MM.1S (cell line): Measurements from ENCODE around the gene DYNC1I2.

Source experiments
- DNase-seq: peaks from one replicate; pipeline ENCODE4 v3.0.0-alpha.2; 2015
- H2AFZ ChIP-seq: fragments of 300-600 bp; sonication (generic); 2 replicates; pipeline ENCODE4 v1.6.0; 2016; ENCODE audit warnings: antibody characterized with exemption, low read length
- H3F3A ChIP-seq: fragments of 300-600 bp; sonication (generic); 2 replicates; pipeline ENCODE4 v1.6.1; 2016; ENCODE audit warnings: mild to moderate bottlenecking, antibody characterized with exemption, low read length, moderate library complexity, mixed read lengths; ENCODE audit not compliant: insufficient read depth
- H3K27ac ChIP-seq: fragments of 300-600 bp; sonication (generic); 2 replicates; pipeline ENCODE4 v1.5.1; 2016; ENCODE audit warnings: mild to moderate bottlenecking, low read length
- H3K27me3 ChIP-seq: fragments of 300-600 bp; sonication (generic); replicated peaks from 2 replicates; pipeline ENCODE4 v1.6.0; 2016; ENCODE audit warnings: low read length; ENCODE audit not compliant: insufficient read depth
- H3K36me3 ChIP-seq: fragments of 300-600 bp; sonication (generic); replicated peaks from 2 replicates; pipeline ENCODE4 v1.6.1; 2016; ENCODE audit warnings: mild to moderate bottlenecking, low read length, mixed read lengths; ENCODE audit not compliant: insufficient read depth
- H3K4me1 ChIP-seq: fragments of 300-600 bp; sonication (generic); 2 replicates; pipeline ENCODE4 v1.6.1; 2016; ENCODE audit warnings: low read length, mixed read lengths
- H3K4me2 ChIP-seq: fragments of 300-600 bp; sonication (generic); 2 replicates; pipeline ENCODE4 v1.6.0; 2016; ENCODE audit warnings: low read depth, low read length
- H3K4me3 ChIP-seq: fragments of 300-600 bp; sonication (generic); 2 replicates; pipeline ENCODE4 v1.5.1; 2016; ENCODE audit warnings: low read length, mixed read lengths
- H3K79me2 ChIP-seq: fragments of 300-600 bp; sonication (generic); 2 replicates; pipeline ENCODE4 v1.6.1; 2016; ENCODE audit warnings: mixed run types, low read length, mixed read lengths
- H3K9ac ChIP-seq: fragments of 300-600 bp; sonication (generic); 2 replicates; pipeline ENCODE4 v1.6.1; 2016; ENCODE audit warnings: low read length, mixed read lengths
- H3K9me2 ChIP-seq: fragments of 300-600 bp; sonication (generic); replicated peaks from 2 replicates; pipeline ENCODE4 v1.6.1; 2016; ENCODE audit warnings: mild to moderate bottlenecking, low read length, mixed read lengths; ENCODE audit not compliant: insufficient read depth
- H3K9me3 ChIP-seq: fragments of 300-600 bp; sonication (generic); replicated peaks from 2 replicates; pipeline ENCODE4 v1.6.1; 2016; ENCODE audit warnings: mild to moderate bottlenecking, low read length, mixed read lengths; ENCODE audit not compliant: insufficient read depth
- H4K20me1 ChIP-seq: fragments of 300-600 bp; sonication (generic); 2 replicates; pipeline ENCODE4 v1.6.1; 2016; ENCODE audit warnings: mild to moderate bottlenecking, low read length, moderate library complexity, mixed read lengths; ENCODE audit not compliant: insufficient read depth
- EZH2 ChIP-seq: fragments of 300-600 bp; sonication (generic); optimal IDR thresholded peaks from 2 replicates; pipeline ENCODE3; 2017; ENCODE audit warnings: low read depth, mild to moderate bottlenecking, antibody characterized with exemption, low read length, mixed read lengths
- EZH2phosphoT487 ChIP-seq: fragments of 300-600 bp; sonication (generic); IDR thresholded peaks from 2 replicates; pipeline ENCODE4 v1.6.1; 2018; ENCODE audit warnings: antibody characterized with exemption, low read length
- TF ChIP-seq, protein P1 (sequence below): fragments of 300-600 bp; sonication (generic); IDR thresholded peaks from 2 replicates; pipeline ENCODE4 v1.5.1; 2016; ENCODE audit warnings: antibody characterized with exemption, low read length, mixed read lengths

Gene DYNC1I2

DNA sequence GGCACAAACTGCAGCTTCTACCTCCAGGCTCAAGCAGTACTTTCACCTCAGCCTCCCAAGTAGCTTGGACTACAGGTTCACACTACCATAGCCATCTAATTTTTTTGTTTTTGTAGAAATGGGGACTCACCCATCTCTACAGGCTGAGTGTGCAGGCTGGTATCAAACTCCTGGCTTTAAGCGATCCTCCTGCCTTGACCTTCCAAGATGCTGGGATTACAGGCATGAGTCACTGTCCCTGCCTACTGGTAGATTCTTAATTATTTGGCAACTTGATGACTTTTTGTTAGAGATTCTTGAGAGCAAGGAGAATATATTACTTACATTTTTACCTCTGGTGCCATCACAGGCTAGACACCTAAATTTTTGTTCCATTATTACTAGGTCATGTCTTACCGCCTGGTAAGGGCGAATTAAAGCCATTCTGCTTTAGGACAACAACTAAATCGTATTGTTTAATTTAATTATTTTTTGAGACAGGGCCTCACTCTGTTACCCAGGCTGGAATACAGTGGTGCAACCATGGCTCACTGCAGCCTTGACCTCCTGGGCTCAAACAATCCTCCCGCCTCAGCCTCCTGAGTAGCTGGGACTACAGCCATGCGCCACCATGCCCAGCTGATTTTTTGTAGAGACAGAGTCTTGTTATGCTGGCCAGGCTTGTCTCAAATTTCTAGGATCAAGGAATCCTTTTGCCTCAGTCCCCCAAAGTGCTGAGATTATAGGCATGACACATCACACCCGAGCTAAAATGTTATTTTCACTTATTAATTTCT, 15.7 kb downstream of the DYNC1I2 start:
- H3F3A ChIP-seq = no peaks in the 10 kb centered on the region
- H3K36me3 ChIP-seq = no peaks in the 10 kb centered on the region; the same call in 1 of the 2 replicates
- H3K9ac ChIP-seq = no peak overlapping the region
- no peak overlapping the region for H3K4me2 ChIP-seq
- peaks cover 4% of the 10 kb centered on the region; the same call in 1 of the 2 replicates for H3K79me2 ChIP-seq
- H3K27ac ChIP-seq = no peak overlapping the region
- no peaks in the 10 kb centered on the region for H3K9me3 ChIP-seq
- H2AFZ ChIP-seq = no peak overlapping the region
- H3K27me3 ChIP-seq = no peaks in the 10 kb centered on the region
- no peaks in the 10 kb centered on the region for H4K20me1 ChIP-seq
- no peaks in the 10 kb centered on the region for H3K4me1 ChIP-seq
- no peak overlapping the region for H3K4me3 ChIP-seq
- no peak for DNase-seq
- no peaks in the 10 kb centered on the region for H3K9me2 ChIP-seq
- TF ChIP-seq, protein P1, sequence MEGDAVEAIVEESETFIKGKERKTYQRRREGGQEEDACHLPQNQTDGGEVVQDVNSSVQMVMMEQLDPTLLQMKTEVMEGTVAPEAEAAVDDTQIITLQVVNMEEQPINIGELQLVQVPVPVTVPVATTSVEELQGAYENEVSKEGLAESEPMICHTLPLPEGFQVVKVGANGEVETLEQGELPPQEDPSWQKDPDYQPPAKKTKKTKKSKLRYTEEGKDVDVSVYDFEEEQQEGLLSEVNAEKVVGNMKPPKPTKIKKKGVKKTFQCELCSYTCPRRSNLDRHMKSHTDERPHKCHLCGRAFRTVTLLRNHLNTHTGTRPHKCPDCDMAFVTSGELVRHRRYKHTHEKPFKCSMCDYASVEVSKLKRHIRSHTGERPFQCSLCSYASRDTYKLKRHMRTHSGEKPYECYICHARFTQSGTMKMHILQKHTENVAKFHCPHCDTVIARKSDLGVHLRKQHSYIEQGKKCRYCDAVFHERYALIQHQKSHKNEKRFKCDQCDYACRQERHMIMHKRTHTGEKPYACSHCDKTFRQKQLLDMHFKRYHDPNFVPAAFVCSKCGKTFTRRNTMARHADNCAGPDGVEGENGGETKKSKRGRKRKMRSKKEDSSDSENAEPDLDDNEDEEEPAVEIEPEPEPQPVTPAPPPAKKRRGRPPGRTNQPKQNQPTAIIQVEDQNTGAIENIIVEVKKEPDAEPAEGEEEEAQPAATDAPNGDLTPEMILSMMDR = no peak
- TF ChIP-seq EZH2phosphoT487 (no peak), EZH2 (no peak)

- H3K9ac ChIP-seq = no peak overlapping the region
- no peaks in the 10 kb centered on the region for H3F3A ChIP-seq
- peak; percentile 44 for DNase-seq
- no peaks in the 10 kb centered on the region for H3K4me1 ChIP-seq
- peaks cover 3% of the 10 kb centered on the region; the same call in 1 of the 2 replicates for H3K79me2 ChIP-seq
- H3K27me3 ChIP-seq = no peaks in the 10 kb centered on the region
- no peak for TF ChIP-seq EZH2phosphoT487
- TF ChIP-seq, protein P1 = peak; percentile 55
- H3K9me2 ChIP-seq = no peaks in the 10 kb centered on the region
- no peak overlapping the region for H2AFZ ChIP-seq
- no peaks in the 10 kb centered on the region for H3K9me3 ChIP-seq
- no peak overlapping the region for H3K4me2 ChIP-seq
- no peak overlapping the region for H3K27ac ChIP-seq
- no peaks in the 10 kb centered on the region; the same call in 1 of the 2 replicates for H3K36me3 ChIP-seq
- H4K20me1 ChIP-seq = no peaks in the 10 kb centered on the region
- no peak overlapping the region for H3K4me3 ChIP-seq
These were observed 16.5 kb downstream of the DYNC1I2 start for GRCh38 chr2:171703574-171704347.

GRCh38 chr2:171706152-171706803, 19.0 kb downstream of the DYNC1I2 start:
- Histone ChIP-seq H3K27me3 (no peaks in the 10 kb centered on the region), H3K27ac (no peak overlapping the region), H2AFZ (no peak overlapping the region), H3K9ac (no peak overlapping the region), H3K36me3 (no peaks in the 10 kb centered on the region; the same call in 1 of the 2 replicates), H3K4me1 (no peaks in the 10 kb centered on the region), H3K9me3 (no peaks in the 10 kb centered on the region), H3F3A (no peaks in the 10 kb centered on the region), H3K4me3 (no peak overlapping the region), H3K9me2 (no peaks in the 10 kb centered on the region), H4K20me1 (no peaks in the 10 kb centered on the region), H3K4me2 (no peak overlapping the region), H3K79me2 (peaks cover 3% of the 10 kb centered on the region; the same call in 1 of the 2 replicates)
- TF ChIP-seq, protein P1 = peak; percentile 36
- no peak for TF ChIP-seq EZH2
- peak; percentile 23 for DNase-seq
